Measurements from ENCODE around the gene IFT122. TPM values are rescaled to one million over a fixed set of nuclear protein-coding genes. Genes with fewer than 3 reads are reported as not detected.
"Not testable (repeated sequence)": the region's sequence is repeated elsewhere in the genome, so short reads cannot be mapped to it uniquely, and the experiment has no call there.

IFT122 gene
- polyA plus RNA-seq, 3 donors: 39.1 to 61.1 (median 46.7) TPM

GRCh38 chr3:129531699-129532098 is 91.7 kb downstream of the IFT122 start:
- no peak for DNase-seq (ENCODE audit: low read depth in 3 of 3, low spot score in 2 of 3)

DNA sequence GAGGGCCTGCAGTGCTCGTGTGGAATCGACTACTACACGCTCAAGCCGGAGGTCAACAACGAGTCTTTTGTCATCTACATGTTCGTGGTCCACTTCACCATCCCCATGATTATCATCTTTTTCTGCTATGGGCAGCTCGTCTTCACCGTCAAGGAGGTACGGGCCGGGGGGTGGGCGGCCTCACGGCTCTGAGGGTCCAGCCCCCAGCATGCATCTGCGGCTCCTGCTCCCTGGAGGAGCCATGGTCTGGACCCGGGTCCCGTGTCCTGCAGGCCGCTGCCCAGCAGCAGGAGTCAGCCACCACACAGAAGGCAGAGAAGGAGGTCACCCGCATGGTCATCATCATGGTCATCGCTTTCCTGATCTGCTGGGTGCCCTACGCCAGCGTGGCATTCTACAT is 92.2 kb downstream of the IFT122 start:
- no peak for DNase-seq (ENCODE audit: low read depth in 3 of 3, low spot score in 2 of 3)

DNA sequence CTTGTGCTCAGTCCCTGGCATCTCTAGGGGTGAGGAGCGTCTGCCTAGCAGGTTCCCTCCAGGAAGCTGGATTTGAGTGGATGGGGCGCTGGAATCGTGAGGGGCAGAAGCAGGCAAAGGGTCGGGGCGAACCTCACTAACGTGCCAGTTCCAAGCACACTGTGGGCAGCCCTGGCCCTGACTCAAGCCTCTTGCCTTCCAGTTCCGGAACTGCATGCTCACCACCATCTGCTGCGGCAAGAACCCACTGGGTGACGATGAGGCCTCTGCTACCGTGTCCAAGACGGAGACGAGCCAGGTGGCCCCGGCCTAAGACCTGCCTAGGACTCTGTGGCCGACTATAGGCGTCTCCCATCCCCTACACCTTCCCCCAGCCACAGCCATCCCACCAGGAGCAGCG is 93.4 kb downstream of the IFT122 start:
- no peak for DNase-seq (ENCODE audit: low read depth in 3 of 3, low spot score in 2 of 3)

GRCh38 chr3:129534428-129535027 is 94.5 kb downstream of the IFT122 start:
- no peak for DNase-seq (ENCODE audit: low read depth in 3 of 3, low spot score in 2 of 3)

GRCh38 chr3:129535075-129535474 is 95.1 kb downstream of the IFT122 start:
- DNase-seq (ENCODE audit: low read depth in 3 of 3, low spot score in 2 of 3): no peak

- no peak for DNase-seq (ENCODE audit: low read depth in 3 of 3, low spot score in 2 of 3)
These were observed 96.3 kb downstream of the IFT122 start for GRCh38 chr3:129536374-129536667.

GRCh38 chr3:129536804-129537203 is 96.8 kb downstream of the IFT122 start:
- no peak for DNase-seq (ENCODE audit: low read depth in 3 of 3, low spot score in 2 of 3)

DNA sequence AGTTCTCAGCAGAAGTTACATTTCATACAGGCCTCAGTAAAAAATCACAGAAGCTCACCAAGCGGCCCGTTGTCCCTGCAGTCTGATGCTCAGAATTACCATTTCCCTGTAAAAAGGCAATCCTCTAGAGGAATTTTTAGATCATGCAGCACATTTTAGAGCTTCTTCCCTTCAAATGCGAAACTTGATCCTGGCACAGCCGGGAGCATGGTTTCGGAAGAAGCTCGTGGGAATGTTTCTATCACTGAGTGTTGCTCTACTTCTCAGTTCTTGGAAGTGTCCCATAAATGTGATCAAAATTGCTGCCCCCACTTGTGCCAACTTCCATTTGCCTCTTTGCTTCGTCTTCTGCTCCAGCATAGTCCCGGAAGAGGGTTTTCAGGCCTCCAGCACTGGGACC is 99.2 kb downstream of the IFT122 start:
- DNase-seq (ENCODE audit: low read depth in 3 of 3, low spot score in 2 of 3): no peak

DNA sequence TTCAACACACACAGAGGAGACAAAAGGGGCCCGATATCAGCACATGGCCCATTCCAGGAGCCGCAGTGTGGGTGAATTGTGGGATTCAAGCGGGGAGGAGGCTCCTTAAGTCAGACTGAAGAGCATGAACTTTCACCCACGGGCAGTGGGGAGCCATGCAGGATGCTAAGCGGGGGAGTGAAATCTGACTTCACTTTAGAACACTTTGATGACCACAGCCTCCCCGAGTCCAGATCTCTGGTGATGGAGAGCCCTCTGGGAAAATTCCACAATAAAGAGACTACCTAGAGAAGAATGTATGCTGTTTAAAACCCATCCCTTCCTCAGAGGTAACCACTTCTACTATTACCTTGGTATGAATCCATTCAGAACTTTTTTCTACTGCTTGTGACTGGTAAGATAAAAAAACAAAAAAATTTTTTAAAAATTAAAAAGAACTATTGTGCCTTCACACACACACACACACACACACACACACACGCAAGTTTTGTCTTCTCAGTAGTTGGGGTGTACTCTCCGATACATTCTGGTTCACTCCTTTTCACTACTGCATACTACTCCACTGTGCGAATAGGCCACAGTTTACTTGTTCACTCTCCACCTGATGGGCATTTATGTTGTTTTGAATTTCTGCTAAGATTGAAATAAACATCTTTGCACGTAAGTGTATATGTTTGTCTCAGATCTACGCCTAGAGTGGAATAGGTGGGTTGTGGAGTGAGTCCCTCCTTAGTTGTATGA is 100.9 kb downstream of the IFT122 start:
- DNase-seq (ENCODE audit: low read depth in 3 of 3, low spot score in 2 of 3): no peak

- DNase-seq (ENCODE audit: low read depth in 3 of 3, low spot score in 2 of 3): no peak
These were observed 102.7 kb downstream of the IFT122 start for GRCh38 chr3:129542747-129543146.

DNA sequence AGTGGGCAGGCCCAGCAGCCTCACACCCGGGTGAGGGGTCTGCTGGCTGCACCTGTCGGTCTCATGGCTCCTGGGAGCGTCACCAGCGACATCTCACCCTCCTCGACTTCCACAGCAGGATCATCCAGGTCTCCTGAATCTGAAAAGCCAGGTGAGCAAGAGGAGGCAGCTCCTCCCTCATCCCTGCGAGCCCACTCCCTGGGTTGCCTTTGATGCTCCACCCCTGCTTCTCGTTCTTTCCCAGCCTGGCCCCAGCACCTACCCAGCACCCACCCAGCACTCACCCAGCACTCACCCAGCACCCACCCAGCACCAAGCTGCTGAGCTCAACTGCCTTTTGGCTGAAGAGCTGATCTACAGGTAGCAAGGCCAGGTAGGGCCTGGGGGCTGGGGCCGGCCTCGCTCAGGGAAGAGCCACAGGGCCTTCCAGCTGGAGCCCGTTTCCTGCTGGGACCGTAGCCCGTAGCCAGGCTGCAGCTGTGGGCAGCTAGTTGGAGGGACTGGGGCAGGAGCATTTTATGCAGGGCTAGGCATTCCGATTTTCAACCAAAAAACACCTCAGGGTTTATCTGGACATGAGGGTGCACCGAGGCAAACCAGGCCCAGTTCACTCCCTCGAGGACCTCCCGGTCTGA is 103.2 kb downstream of the IFT122 start, which contains the start of gene H1-8:
H1-8 (plus strand) TSS at position 20 of the 635 bp plus-strand sequence; CDS start at position 64, 44 bp downstream.
- no peak for DNase-seq (ENCODE audit: low read depth in 3 of 3, low spot score in 2 of 3)

GRCh38 chr3:129543999-129544398 is 104.0 kb downstream of the IFT122 start:
- DNase-seq (ENCODE audit: low read depth in 3 of 3, low spot score in 2 of 3): no peak

DNA sequence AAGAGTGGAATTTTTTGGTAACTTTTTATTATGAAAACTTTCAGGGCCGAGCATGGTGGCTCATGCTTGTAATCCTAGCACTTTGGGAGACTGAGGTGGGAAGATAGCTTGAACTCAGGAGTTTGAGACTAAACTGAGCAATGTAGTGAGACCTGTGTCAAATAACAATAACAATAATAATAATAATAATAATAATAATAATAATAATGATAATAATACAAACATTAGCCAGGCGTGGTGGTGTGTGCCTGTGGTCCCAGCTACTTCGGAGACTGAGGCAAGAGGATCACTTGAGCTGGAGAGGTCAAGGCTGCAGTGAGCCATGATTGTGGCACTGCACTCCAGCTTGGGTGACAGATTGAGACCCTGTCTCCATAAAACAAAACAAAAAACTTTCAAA is 105.9 kb downstream of the IFT122 start:
- DNase-seq (ENCODE audit: low read depth in 3 of 3, low spot score in 2 of 3): not testable (repeated sequence)

DNA sequence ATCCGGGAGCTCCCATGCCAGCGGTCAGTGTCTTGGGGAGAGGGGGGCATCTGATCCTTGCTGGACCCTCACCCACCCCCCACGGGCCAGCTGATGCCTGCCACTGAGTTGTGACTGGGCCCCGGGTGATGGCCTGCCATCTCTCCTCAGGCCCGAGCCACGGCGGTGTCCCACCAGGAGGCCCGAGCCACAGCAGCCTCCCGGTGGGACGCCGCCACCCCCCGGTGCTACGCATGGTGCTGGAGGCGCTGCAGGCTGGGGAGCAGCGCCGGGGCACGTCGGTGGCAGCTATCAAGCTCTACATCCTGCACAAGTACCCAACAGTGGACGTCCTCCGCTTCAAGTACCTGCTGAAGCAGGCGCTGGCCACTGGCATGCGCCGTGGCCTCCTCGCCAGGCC is 107.2 kb downstream of the IFT122 start:
- no peak for DNase-seq (ENCODE audit: low read depth in 3 of 3, low spot score in 2 of 3)

- DNase-seq (ENCODE audit: low read depth in 3 of 3, low spot score in 2 of 3): no peak
These were observed 108.3 kb downstream of the IFT122 start for GRCh38 chr3:129548104-129548965.

- DNase-seq (ENCODE audit: low read depth in 3 of 3, low spot score in 2 of 3): no peak
These were observed 109.2 kb downstream of the IFT122 start for GRCh38 chr3:129549006-129549800.

- no peak for DNase-seq (ENCODE audit: low read depth in 3 of 3, low spot score in 2 of 3)
These were observed 109.8 kb downstream of the IFT122 start for GRCh38 chr3:129549805-129550204.

- no peak for DNase-seq (ENCODE audit: low read depth in 3 of 3, low spot score in 2 of 3)
These were observed 112.4 kb downstream of the IFT122 start for GRCh38 chr3:129552287-129553050.

GRCh38 chr3:129553171-129553570 is 113.1 kb downstream of the IFT122 start:
- DNase-seq (ENCODE audit: low read depth in 3 of 3, low spot score in 2 of 3): no peak

DNA sequence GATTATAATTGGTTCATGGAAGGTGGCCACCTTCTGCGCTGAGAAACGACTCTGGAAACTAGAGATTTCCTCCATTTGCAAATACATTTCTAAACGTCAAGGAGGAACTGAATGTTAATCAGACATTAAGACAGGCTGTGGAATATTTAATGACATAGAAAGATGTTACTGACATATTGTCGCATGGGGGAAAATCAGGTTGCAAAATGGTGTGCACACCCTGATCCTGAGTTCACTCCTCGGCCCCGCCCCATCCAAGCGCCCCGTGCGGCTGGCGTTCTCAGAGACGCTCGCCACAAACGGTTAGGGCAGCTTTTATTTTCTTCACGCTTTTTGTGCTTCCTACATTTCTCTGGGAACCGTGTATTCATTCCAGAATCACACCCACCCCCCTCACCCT is 113.7 kb downstream of the IFT122 start:
- no peak for DNase-seq (ENCODE audit: low read depth in 3 of 3, low spot score in 2 of 3)

All from right renal cortex interstitium (tissue), 3 donors.